ENCODE measurements around the gene SLC6A17.

SLC6A17 gene

GRCh38 chr1:110205591-110206155 lies 55.4 kb downstream of the SLC6A17 start:
- DNase-seq: no peak

- DNase-seq: no peak
These were observed 56.1 kb downstream of the SLC6A17 start for GRCh38 chr1:110206261-110206920.

GRCh38 chr1:110207831-110208230 lies 57.5 kb downstream of the SLC6A17 start:
- no peak for DNase-seq

- DNase-seq: no peak
These were observed 58.8 kb downstream of the SLC6A17 start for GRCh38 chr1:110208916-110209645.

GRCh38 chr1:110209715-110210603 lies 59.7 kb downstream of the SLC6A17 start, which contains the start of gene KCNC4:
Gene KCNC4 (plus strand): TSS chr1:110210314. CDS start chr1:110211500, 1,186 bp downstream.
- DNase-seq: peak; percentile 46

GRCh38 chr1:110210604-110211495 lies 60.6 kb downstream of the SLC6A17 start:
- DNase-seq: no peak

- DNase-seq: no peak
These were observed 61.3 kb downstream of the SLC6A17 start for GRCh38 chr1:110211496-110212168.

GRCh38 chr1:110212169-110213142 lies 62.2 kb downstream of the SLC6A17 start:
- DNase-seq: no peak

GRCh38 chr1:110213143-110213540 lies 62.8 kb downstream of the SLC6A17 start:
- DNase-seq: no peak

- no peak for DNase-seq
These were observed 64.4 kb downstream of the SLC6A17 start for GRCh38 chr1:110214454-110215404.

- DNase-seq: no peak
These were observed 65.6 kb downstream of the SLC6A17 start for GRCh38 chr1:110215621-110216515.

- no peak for DNase-seq
These were observed 66.7 kb downstream of the SLC6A17 start for GRCh38 chr1:110216844-110217444.

GRCh38 chr1:110218137-110218536 lies 67.8 kb downstream of the SLC6A17 start:
- no peak for DNase-seq

- no peak for DNase-seq
These were observed 68.4 kb downstream of the SLC6A17 start for GRCh38 chr1:110218739-110219138.

GRCh38 chr1:110220324-110220723 lies 70.0 kb downstream of the SLC6A17 start:
- DNase-seq: no peak

- DNase-seq: no peak
These were observed 70.8 kb downstream of the SLC6A17 start for GRCh38 chr1:110221119-110221518.

GRCh38 chr1:110223127-110223526 lies 72.8 kb downstream of the SLC6A17 start:
- no peak for DNase-seq

All from SHP77 treated with DMSO at 0.1 percent for 48 hours (cell line).